H1 (cell line): ENCODE measurements around the gene POLR3A.

Source experiments
- ATF2 ChIP-seq: IDR thresholded peaks from 2 replicates; pipeline ENCODE4 v1.6.1; 2012; ENCODE audit warnings: low read length, inconsistent platforms
- CBX8 ChIP-seq: fragments of 300-800, 300-1000 bp; sonication (generic); IDR thresholded peaks from 2 replicates; pipeline ENCODE4 v1.7.1; 2016; ENCODE audit warnings: low read depth, low read length, borderline replicate concordance
- CTCF ChIP-seq, 3 experiments: IDR thresholded peaks; 1 replicate in 2 of 3; 2 replicates in 1 of 3; pipeline versions ENCODE4 v1.5.1 to v1.6.1; 2011; ENCODE audit warnings: low read length in 3 of 3, mild to moderate bottlenecking in 3 of 3, inconsistent platforms in 2 of 3, low read depth in 1 of 3, moderate library complexity in 1 of 3; ENCODE audit not compliant: insufficient read depth in 1 of 3; ENCODE audit errors: control extremely low read depth in 1 of 3
- EZH2 ChIP-seq: fragments of 200-600 bp; sonication (generic); IDR thresholded peaks from 2 replicates; pipeline ENCODE4 v1.7.1; 2012; ENCODE audit warnings: low read depth, mild to moderate bottlenecking, moderate library complexity, low read length, inconsistent platforms; ENCODE audit not compliant: severe bottlenecking
- GABPA ChIP-seq: IDR thresholded peaks from 2 replicates; pipeline ENCODE4 v1.6.1; 2011; ENCODE audit warnings: mild to moderate bottlenecking, low read length, moderate library complexity, borderline replicate concordance; ENCODE audit not compliant: insufficient read depth

- TF ChIP-seq CTCF (IDR thresholded peaks at IDR 0.05; ENCODE audit: control extremely low read depth in 1 of 3, insufficient read depth in 1 of 3, low read depth in 1 of 3, low read length in 3 of 3) (no peak), ATF2 (no peak), CBX8 (no peak), GABPA (no peak), EZH2 (no peak)
These were observed 92.4 kb downstream of the POLR3A start for GRCh38 chr10:77936697-77937567.
